GM19328 (cell line): Measurements from ENCODE around the gene SLC6A1.

Experiments
- ATAC-seq: cut with Tn5 transposase; IDR thresholded peaks from one replicate; pipeline ENCODE4 v1.9.1; 2021; ENCODE audit warnings: mild to moderate bottlenecking, moderate library complexity; ENCODE audit not compliant: unreplicated experiment

The SLC6A1 gene

GRCh38 chr3:11015369-11015768 lies 22.8 kb downstream of the SLC6A1 start:
- ATAC-seq: no peak

- no peak for ATAC-seq
Measured at GRCh38 chr3:11016727-11017126, 24.2 kb downstream of the SLC6A1 start.

- ATAC-seq: no peak
Measured at GRCh38 chr3:11019116-11019819, 26.7 kb downstream of the SLC6A1 start.

DNA sequence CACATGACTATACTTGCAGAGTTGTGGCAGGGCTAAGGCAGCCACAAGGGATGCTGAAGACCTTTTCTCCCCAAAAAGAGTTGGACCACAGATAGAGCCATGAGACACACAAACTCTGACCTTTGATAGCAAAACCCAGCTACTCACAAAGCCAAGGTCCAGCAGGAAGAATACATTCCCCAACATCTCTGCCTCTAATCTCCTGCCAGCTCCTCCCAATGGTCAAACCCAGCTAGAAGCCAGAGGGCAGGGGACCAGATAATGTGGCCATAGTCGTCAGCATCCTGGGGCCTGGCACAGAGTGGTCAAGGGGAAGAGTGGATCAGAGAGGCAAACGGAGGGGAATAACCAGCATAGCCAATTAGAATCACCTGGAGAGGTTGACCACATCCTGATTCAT lies 28.2 kb downstream of the SLC6A1 start:
- ATAC-seq: no peak

GRCh38 chr3:11021611-11022011 lies 29.1 kb downstream of the SLC6A1 start:
- ATAC-seq: no peak

GRCh38 chr3:11022115-11022514 lies 29.6 kb downstream of the SLC6A1 start:
- no peak for ATAC-seq

- ATAC-seq: no peak
Measured at GRCh38 chr3:11024181-11024580, 31.6 kb downstream of the SLC6A1 start.

- ATAC-seq: no peak
Measured at GRCh38 chr3:11029948-11030347, 37.4 kb downstream of the SLC6A1 start.

DNA sequence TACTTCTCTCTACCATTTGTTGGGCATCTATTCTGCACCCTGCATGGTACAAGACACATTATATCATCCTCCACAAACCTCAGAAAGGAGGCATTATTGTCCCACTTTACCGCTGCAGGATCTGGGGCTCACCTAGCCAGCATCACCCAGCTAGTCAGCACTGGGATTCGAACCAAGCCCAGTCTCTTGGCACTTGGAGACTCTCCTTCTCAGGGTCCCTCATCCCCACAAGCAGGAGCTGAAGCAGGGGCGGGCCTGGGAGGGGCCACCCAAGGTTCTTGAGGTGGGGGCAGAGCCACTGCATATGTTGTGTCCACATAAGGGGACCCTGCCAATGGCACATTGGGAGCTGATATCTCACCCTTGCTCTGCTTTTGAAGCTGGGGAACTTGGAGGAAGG lies 41.3 kb downstream of the SLC6A1 start:
- ATAC-seq: no peak

DNA sequence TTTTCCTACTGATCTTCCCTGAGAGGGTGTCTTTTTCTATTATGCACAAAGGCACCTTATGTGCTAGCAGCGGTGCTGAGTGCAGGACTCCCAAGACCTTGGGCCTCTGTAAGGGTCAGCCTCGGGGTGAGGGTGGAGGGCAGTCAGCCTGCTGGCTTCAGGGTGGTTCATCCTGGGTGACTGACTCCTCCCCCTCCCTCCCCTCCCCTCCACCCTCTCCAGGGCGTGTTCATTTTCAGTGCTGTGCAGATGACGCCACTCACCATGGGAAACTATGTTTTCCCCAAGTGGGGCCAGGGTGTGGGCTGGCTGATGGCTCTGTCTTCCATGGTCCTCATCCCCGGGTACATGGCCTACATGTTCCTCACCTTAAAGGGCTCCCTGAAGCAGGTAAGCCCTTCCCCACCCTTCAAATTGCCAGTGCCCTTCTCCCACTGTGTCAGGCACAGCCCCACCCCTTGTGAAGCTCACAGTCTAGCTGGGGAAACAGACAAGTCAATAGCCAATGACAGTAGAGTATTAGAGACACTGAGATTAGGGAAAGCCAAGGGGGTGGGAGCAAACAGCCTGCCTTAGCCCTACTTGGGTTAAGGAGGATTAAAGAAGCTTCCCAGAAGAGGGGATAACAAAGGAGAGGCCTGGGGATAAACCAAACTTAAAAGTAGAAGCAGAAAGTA lies 41.9 kb downstream of the SLC6A1 start:
- ATAC-seq: no peak

GRCh38 chr3:11035757-11036505 lies 43.4 kb downstream of the SLC6A1 start:
- no peak for ATAC-seq

DNA sequence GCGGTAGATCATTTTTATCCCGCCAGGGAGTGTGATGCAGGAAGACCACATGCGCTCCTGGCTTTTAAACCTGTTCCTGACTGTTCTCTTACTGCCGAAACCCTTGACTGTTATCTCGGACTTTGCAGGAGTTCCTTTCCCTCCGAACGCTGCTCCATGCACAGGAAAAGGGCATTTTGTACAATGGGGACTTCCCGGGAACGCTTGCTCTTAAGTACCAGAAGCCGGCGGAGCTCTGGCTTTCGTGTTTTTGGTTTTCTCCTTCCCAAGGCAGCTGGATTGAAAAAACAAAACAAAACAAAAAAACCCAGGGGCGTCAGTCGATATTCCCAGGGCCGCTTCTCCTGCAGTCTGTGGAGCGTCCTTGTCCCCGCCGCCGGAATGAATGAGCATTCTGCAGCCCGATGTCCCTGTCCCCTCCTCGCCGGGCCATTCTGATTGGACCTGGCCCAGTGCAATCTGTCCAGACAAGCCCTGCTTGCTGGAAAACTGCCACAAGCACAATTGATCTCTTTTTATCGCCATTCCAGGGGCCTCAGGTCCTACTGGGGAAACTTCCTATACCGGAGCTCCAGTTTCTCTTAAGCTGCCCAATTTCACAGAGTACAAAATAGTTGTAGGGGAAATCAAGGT lies 44.8 kb downstream of the SLC6A1 start:
- no peak for ATAC-seq

DNA sequence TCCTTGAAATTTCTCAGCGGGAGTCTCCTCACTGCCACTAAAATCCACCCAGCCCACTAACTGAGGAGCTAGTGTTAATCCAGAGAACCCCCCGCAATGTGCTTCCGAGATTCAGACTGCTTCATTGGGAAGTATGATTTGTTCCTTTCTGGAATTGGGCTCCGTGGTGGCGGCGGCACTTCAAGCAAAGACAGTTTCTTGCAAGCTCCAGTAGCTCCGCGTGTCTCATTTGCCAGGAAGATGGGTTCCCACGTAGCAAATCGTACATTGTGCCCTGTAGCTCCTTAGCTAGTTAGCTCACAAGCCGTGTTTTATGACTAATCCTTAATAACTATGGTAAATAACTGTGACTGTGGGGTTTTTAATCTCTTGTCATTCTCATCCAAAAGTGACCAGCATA lies 45.4 kb downstream of the SLC6A1 start:
- no peak for ATAC-seq

DNA sequence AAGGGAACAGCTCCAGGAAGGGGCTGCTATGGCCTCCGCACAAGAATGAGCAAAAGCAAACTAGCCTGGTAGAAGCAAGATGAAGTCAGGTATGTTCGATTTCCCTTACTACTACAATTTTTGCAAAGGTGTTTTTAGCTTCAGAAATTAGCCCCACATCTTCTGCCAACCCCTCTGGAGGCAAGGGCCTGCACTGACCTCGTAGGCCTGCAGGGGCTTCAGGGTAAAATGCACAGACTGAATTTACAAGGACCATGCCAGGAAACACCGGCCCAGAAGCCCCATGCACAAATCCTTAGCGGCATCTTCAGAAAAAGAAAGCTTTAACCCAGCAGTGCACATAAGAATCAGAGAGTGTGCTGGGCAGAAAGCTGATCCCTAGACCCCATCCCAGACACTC lies 53.0 kb downstream of the SLC6A1 start:
- ATAC-seq: no peak

- ATAC-seq: no peak
Measured at GRCh38 chr3:11047500-11047899, 55.0 kb downstream of the SLC6A1 start.

GRCh38 chr3:11050666-11051323 lies 58.2 kb downstream of the SLC6A1 start:
- no peak for ATAC-seq

- no peak for ATAC-seq
Measured at GRCh38 chr3:11053926-11054503, 61.5 kb downstream of the SLC6A1 start.

DNA sequence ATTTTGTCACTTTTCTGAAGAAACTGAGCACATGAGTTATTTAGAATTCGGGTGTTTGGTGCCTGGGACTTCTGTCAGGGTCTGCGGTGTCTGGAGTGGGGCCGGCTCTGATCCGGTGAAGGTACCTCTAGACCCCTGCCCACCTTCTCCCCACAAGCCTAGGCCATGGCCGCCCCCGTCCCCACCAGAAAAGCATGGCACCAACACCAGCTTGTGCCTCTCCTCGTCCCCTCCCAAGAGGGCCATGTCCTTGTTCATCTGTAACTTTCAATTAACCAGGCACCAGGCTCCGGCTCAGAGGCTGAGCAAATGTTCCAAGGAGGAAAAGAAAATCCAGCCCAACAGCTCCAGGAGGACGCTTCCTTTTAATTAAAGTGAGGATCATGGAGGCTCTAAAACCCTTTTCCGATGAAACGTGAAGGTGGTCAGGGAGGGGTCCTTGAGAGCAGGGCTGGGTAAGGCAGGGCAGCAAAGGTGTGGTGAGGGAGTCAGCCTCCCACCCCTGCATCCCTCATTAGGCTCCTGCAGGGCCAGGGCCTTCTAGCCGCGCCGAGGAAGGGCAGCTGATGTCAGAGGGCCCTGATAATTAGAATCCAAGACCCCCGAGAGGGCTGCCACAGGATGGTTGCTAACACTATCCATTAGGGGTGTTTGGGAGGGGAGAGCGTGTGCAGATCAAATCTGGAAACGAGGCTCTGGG lies 62.3 kb downstream of the SLC6A1 start:
- no peak for ATAC-seq

DNA sequence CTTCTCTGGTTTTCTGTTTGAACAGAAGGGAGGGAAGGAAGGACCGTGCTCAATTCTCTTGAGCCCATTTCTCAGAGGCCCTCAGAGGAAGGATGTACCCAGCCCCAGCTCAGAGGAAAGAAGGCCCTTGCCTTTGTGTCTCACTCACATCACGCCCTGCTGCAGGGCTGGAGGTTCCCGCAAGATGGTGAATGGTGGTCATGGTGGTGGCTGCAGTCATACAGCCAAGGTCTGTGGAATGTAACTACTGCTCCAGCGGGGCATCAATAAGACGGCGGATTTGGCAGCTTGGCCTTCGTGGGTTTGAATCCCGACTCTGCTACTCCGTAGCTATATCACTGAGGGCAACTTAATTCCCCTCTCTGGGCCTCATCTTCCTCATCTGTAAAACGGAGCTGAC lies 62.9 kb downstream of the SLC6A1 start:
- no peak for ATAC-seq

GRCh38 chr3:11056531-11057050 lies 64.0 kb downstream of the SLC6A1 start:
- no peak for ATAC-seq
